DMS 273 treated with DMSO at 0.1 percent for 48 hours (cell line): ENCODE data around the gene SLC49A3.
"Not testable (repeated sequence)": the region's sequence is repeated elsewhere in the genome, so short reads cannot be mapped to it uniquely, and the experiment has no call there.

ENCODE experiments used
- DNase-seq: peaks from one replicate; lab custom pipeline; 2025; lab: John Stamatoyannopoulos, UW

SLC49A3 gene

DNA sequence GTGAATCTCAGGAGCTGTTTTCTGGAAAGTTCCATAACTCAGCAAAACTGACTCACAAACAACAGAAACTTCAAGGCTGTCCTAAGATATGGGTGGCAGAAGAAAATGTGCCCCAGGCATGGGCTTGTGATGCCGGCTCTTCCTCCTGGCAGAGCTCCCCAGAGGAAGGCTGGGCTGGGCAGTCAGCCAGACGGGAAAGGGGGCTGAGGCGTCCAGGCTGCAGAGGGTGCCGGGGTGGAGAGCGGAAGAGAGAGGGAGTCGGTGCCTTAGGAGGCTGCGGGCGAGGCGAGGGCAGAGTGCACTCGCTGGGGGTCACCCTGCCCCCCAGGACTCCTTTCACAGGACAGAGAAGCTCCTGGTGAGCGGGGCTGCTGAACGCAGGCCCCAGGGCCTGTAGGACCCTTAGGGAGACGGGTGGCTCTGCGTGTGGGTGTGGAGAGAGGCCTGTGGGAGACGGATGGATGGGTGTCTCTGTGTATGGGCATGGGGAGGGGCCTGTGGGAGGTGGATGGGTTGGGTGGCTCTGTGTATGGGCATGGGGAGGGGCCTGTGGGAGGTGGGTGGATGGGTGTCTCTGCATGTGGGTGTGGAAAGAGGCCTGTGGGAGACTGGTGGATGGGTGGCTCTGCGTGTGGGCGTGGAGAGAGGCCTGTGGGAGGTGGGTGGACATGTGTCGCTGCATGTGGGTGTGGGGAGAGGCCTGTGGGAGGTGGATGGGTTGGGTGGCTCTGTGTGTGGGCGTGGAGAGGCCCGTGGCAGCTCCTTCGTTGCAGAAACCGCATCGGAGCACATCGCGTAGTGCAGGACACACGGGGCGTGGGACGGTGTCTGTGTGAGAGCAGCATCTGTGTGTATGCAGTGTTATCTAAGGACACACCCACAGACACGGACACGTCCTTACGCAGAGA is 32.6 kb upstream of the SLC49A3 start:
- DNase-seq: no peak

DNA sequence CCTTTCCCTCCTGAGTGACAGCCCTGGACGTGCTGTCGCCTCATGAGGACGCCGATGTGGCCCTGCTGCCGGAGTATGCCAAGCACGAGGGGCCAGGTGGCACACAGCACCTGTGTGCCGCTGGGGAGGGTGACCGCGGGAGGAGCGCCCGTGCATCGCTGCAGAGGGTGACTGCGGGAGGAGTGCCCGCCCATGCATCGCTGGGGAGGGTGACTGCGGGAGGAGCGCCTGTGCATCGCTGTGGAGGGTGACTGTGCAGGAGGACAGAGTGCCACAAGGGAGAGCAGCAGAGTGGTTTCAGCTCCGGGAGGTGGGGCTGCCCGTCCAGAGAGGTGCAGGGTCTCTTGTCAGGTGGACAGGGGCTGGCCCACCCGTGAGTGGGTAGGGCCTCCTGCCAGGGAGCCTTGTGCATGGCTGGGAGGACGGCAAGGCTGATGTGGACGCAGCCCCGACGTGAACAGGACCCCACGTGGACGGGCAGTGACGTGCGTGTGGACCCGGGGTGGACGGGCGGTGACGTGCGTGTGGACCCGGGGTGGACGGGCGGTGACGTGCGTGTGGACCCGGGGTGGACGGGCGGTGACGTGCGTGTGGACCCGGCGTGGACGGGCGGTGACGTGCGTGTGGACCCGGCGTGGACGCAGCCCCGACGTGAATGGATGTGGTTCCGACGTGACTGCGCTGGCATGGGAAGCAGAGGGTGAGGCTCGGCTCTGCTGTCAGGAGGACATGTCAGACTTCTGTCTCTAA is 31.3 kb upstream of the SLC49A3 start:
- no peak for DNase-seq

DNA sequence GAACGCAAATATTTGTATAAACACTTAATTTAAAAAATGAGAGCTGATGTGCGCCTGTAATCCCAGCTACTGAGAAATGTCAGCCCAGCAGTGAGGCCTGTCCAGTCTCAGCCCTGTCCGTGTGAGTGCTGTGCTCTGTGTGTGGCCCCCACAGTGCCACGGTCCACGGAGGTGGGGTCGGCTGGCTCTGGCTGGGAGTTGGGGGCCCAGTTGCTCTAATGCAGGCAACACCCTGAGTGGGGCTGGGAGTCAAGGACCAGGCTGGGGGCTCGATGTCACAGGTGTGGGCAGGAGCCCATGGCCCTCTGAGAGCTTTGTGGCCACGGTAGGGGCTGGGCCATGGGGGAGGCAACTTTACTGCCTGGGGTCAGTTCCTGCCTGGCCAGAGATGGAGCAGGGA is 29.5 kb upstream of the SLC49A3 start:
- no peak for DNase-seq

DNA sequence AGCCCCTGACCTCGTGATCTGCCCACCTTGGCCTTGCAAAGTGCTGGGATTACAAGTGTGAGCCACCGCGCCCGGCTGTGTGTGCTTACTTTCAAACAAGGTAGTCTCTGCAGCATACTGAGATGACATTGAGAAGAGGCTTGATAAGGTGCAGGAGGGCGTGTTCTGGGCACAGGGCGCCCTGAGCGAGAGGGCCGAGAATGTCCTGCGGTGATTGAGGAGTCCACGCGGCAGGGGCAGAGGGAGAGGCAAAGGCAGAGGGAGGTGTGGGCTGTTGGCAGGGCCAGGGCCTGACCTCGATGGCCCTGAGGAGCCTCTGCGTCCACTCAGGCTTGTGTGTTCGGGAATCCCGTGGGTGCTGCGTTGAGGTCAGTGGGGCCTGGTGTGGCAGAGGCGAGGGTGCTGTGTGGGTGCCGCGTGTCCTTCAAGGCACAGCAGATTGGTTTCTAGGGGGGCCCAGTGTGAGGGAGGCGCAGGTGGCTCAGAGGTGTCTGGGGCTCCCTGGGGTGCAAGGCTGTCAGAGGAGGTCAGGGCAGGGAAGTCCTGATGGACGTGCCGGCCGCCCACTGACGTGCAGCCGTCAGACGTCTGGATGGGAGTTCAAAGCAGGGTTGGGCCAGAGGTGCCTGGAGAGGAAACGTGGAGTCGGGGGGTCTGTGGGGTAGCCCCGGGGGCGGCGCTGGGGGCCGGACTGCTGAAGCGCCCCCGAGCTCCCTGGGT is 28.8 kb upstream of the SLC49A3 start:
- no peak for DNase-seq

DNA sequence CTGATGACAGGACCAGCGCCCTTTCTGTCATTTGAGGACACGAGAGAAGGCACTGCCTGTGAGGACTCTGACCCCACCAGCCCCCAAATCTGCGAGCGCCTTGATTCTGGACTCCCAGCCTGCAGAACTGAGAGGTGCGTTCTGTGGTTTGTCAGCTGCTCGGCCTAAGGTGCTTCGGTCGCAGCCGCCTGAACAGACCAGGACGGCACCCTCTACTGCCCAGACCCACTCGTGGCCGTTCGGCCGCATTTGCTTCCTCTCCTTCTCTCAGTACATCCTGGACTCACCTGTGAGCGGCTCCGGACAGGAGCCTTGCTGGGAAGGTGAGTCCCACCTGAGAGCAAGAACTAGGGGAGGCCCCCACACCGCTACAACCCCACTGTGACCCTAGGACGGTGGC is 25.1 kb upstream of the SLC49A3 start:
- no peak for DNase-seq

DNA sequence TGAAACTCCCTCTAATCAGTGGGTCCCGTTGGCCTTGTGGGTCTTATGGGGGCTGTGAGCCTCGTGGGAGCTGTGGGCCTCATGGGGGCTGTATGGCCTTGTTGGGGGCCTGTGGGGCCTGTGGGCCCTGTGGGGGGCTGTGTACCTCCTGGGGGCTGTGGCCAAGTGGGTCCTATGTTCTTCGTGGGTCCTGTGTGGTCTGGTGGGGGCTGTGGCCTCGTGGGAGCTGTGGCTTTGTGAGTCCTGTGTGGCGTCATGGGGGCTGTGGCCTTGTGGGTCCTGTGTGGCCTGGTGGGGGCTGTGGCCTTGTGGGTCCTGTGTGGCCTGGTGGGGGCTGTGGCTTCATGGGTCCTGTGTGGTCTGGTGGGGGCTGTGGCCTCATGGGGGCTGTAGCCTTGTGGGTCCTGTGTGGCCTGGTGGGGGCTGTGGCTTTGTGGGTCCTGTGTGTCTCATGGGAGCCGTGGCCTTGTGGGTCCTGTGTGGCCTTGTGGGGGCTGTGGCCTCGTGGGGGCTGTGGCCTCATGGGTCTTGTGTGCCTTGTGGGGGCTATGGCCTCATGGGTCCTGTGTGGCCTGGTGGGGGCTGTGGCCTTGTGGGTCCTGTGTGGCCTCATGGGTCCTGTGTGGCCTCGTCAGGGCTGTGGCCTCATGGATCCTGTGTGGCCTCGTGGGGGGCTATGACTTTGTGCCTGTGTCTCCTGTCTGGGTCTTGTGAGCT is 24.1 kb upstream of the SLC49A3 start:
- DNase-seq: no peak

DNA sequence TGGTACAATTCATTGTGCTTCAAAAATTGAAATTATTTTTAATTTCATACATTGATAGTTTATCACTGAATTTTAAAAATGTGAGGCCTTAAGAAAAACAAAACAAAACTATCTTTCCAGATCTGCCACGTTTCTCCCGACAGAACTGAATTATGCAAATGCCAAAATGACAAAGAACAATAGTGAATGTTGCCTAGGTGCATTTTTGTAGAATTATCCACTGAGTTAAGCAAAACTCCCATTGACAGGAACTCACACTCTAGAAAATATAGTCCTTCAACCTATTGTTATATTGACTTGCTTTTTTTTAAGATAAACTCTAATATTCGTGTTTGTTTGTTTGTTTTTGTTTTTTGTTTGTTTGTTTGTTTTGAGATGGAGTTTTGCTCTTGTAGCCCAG is 23.1 kb upstream of the SLC49A3 start:
- no peak for DNase-seq

DNA sequence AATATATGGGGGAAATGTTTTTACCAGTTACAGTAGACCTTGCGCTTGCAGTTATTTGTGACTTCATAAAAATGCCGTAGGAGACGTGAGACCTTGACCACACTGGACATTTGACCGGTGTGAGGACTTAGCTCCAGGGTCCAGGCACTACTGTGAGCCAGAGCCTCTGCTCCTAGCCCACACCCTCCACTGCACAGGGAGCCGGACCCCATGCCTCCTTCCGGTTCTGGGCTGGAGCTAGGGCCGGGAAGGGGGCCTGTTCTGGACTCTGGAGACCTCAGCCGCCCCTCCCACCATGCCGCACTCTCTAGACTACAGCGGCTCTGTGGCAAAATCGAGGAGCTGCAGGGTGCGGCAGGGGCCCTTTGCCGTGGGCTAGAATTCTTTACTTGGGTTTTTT is 22.0 kb upstream of the SLC49A3 start:
- no peak for DNase-seq

DNA sequence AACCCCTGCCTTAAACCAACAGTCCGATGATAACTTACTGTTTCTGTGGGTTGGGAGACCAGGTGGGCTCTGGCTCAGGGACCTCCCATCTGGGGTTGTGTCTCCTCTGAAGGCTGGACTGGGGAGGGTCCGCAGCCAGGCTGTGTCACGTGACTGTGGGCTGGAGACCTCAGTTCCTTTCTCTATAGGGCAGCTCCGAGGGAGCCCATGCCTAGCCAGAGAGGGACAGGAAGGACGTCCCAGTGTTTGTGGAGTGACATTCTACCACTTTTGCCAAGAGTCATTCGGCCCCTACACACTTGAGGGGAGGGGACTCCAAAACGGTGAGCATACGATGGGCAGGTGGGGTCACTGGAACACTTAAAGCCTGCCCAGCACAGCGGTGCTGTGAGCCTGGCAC is 21.2 kb upstream of the SLC49A3 start:
- DNase-seq: no peak

DNA sequence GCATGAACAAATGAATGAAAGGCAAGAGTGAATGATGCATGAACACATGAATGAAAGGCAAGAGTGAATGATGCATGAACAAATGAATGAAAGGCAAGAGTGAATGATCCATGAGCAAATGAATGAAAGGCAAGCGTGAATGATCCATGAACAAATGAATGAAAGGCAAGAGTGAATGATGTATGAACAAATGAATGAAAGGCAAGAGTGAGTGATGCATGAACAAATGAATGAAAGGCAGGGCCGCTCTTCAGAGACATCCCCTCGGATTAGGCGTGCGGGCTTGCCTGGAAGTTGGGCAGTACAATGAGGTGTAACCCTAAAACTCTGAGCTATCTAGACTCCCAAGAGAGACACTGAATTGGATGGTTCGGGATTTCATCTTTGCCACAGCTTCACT is 20.4 kb upstream of the SLC49A3 start:
- no peak for DNase-seq

DNA sequence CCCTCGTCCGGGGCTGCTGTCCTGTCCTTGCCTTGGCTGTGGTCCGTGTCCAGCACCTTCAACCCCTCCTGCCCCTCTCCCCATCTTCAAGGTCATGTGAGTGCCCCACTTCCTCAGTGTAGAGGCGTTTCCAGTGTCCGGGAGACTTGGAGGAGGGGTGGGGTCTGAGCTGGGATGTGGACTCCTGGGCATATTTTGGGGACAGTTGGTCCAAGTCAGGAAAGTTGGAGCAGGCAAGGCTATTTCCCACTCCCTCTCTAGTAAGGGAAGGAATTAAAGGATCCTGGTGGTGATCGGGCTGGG is 19.6 kb upstream of the SLC49A3 start:
- DNase-seq: no peak

DNA sequence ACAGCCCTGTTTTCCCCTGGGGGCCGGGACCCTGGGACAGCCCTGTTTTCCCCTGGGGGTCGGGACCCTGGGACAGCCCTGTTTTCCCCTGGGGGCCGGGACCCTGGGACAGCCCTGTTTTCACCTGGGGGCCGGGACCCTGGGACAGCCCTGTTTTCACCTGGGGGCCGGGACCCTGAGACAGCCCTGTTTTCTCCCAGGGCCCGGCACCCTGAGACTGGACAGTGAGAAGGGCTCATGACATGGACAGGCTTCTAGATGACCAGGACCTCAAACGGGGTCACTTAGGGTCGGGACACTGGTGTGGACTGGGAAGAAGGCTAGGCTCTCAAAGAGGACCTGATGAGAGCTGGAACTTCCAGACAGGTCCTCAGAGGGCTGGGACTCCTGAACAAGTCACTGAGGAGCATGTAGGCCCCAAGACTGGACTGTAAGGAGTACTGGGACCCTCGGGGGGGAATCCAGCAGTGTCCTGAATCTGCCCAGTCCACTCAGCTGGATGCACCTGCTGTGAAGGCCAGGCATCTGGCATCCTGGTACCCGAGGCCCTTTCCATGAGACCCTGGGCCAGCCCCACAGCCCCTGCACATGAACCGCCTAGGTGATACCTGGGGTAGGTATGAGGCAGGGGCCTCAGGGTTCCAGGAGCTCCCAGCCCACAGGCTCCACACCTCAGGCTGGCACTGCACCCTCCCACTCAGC is 19.1 kb upstream of the SLC49A3 start:
- DNase-seq: no peak

DNA sequence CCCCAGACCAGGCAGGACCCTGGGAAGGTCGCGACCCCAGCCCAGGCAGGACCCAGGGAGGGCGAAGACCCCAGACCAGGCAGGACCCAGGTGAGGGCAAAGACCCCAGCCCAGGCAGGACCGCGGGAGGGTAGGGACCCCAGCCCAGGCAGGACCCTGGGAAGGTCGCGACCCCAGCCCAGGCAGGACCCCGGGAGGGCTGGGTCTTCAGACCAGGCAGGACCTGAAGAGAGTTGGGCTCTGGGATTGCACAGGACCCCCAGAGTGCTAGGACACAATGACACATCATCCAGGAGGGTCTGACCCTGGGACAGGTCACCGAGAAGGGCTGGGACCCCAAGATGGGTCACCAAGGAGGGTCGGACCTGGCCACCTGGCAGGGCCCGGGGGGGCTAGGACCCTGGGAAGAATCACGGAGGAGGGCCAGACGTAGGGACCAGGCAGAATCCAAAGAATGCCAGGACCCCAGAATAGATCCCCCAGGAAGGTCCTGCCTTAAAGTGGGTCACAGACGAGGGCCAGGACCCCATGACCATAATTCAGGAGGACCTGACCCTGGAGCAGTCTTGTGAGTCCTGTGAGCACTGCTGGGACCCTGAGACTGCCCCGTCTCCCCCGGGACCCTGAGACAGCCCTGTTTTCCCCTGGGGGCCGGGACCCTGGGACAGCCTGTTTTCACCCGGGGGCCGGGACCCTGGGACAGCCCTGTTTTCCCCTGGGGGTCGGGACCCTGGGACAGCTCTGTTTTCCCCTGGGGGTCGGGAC is 18.1 kb upstream of the SLC49A3 start:
- DNase-seq: no peak

DNA sequence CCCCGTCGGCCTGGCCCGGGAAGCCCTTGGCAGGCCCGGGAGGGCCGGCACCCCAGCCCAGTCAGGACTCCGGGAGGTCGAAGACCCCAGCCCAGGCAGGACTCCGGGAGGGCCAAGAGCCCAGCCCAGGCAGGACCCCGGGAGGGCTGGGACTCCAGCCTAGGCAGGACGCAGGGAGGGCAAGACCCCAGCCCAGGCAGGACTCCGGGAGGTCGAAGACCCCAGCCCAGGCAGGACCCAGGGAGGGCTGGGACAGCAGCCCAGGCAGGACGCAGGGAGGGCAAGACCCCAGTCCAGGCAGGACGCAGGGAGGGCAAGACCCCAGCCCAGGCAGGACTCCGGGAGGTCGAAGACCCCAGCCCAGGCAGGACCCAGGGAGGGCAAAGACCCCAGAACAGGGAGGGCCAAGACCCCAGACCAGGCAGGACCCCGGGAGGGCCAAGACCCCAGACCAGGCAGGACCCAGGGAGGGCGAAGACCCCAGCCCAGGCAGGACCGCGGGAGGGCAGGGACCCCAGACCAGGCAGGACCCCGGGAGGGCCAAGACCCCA is 17.2 kb upstream of the SLC49A3 start:
- DNase-seq: not testable (repeated sequence)

DNA sequence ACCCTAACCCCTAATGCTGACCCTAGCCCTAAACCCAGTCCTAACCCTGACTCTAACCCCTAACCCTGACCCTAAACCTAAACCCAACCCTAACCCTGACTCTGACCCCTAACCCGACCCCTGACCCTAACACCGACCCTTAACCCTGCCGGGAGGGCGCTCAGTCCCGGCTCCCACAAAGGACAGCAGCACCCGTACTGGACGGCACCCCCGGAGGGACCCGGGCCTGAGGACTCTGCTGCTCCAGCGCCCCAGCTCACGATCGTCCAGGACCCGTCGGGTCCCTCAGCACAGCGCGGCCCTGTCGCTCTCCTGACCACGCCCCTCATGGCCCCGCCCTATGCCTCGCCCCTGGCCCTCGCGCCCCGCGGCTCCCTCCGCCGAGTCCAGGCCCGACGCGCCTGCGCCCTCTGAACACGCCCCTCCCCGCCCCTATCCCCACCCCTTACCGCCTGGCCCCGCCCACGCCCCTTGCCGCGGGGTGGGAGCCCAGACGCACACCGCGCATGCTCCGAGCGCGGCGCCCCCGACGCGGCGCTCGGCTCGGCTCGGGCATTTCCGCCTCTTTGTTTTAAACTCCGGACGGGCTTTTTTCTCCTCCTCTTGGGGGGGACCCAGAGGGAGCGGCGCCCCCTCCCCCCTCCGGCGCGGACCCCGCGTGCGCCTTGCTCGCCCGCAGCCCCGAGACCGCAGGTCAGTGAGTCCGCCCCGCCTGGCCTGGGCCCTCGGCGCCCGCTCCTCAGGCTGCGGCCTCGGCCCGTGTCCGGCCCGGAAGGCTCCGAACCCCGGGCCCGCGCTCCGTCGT is 16.5 kb upstream of the SLC49A3 start, which contains the start of gene PCGF3:
Gene PCGF3, plus strand, starts transcription at position 555 of the 805 bp plus-strand sequence. CDS start 27,849 bp downstream, outside the sequence.
- DNase-seq: peak; percentile 58

DNA sequence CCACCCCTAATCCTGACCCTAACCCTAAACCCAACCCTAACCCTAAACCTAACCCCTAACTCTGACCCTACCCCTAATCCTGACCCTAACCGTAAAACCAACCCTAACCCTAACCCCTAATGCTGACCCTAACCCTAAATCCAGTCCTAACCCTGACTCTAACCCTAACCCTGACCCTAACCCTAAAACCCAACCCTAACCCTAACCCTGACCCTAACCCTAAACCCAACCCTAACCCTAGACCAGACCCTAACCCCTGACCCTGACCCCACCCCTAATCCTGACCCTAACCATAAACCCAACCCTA is 16.0 kb upstream of the SLC49A3 start:
- DNase-seq: no peak

DNA sequence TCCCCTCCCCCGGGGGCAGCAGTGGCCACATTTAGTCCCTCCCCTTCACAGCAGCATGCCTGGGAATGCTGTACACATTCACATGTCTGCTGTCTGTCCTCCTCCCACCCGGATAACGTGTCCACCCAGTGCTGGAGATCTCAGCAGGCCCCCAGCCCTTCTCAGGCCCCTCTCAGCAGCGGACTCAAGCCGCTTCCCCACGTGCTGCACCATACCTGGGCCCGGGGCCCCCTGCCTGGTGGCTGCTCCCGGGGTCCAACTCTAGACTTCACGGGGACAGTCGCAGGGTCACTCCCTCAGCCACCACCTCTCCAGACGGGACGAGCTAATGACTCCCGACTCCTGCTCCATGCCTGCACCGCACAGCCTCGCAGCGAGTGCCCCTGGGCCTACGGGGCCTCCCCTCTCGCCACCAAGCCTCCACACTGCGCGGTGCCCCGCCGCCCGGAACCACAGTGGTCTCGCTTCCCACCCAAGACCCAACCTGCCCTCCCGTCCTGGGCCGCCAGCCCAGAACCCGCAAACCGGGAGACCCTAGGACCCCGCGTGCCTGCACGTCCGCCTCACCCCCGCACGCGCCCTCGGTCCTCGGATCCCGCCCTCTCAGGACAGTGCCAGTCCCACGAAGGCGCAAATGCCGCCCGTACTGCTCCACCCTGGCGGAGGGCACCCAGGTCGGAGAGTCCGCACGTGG is 15.4 kb upstream of the SLC49A3 start:
- no peak for DNase-seq

DNA sequence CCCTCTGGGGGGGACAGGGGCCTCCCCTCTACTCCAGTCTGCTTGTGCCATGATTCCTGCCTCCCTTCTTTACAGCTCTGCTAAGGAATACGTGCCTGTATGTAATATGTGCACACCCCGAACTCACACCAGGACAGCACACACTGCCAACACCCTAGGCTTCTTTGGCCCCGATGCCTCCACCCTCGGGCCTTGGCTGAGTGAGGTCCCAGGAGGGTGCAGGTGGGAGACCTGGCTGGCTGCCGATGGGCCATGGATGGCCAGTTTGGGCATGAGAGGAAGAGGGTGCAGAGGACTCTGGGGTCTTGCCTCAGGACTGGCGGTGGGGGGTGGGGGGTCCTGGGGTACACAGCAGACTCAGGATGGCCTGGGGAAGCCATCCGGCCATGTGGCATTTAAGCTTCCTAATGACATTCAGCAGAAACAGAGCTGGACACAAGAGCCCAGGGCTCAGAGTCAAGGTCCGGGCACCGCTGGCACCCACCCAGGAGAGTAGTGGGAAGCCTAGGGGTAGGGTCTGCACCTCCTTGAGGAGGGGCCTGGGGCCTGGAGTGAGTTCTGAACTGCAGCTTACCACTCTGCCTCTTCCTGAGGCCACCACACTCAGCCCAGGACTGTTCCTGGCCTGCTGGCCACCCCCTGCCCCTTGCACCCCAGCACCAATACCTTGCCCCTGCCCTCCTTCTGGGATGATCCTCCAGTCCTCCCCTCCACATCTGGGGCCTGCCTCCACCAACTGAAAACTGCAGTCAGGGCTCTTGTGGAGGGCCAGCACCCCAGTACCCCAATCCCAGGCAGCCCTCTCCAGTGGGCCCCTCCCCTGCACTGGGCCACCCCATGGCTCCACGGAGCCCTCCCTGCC is 14.6 kb upstream of the SLC49A3 start:
- no peak for DNase-seq
